Measurements from ENCODE around the gene TPP1. TPM values are rescaled to one million over a fixed set of nuclear protein-coding genes. Genes with fewer than 3 reads are reported as not detected.

TPP1 gene
- total RNA-seq, 1 donor from 2014 or later, result 241 TPM

DNA sequence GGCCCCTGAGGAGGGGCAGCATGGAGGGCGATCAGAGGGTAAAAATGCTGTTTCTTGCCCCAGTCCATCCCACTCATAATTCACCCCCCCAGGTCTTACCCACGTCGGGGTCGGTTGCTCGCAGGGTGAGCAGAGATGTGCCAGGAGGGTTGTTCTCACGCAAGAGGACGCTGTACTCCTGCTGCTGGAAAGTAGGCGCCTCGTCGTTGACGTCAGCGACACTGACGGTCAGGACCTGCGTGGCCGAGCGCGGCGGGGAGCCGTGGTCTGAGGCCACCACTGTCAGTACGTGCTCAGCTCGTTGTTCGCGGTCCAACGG lies 10.3 kb upstream of the TPP1 start:
- DNase-seq (ENCODE audit: extremely low read depth, low read depth, low spot score), result no peak

DNA sequence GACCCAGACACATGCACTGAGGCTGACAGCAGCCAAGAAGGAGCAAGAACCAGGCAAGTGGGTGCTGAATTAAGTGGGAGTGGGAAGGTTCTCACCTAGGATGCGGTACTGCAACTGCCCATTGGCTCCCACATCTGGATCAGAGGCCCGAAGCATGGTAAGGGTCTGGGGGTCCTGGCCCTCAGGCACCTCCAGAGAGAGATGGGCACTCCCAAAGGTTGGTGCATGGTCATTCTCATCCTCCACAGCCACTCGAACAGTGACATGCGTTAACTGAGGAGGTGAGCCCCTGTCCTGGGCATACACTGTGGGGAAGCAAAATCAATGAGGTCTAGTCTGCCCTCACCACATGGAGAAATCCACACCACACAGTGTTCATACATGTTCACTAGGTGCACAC lies 9.3 kb upstream of the TPP1 start:
- DNase-seq (ENCODE audit: extremely low read depth, low read depth, low spot score), result no peak

DNA sequence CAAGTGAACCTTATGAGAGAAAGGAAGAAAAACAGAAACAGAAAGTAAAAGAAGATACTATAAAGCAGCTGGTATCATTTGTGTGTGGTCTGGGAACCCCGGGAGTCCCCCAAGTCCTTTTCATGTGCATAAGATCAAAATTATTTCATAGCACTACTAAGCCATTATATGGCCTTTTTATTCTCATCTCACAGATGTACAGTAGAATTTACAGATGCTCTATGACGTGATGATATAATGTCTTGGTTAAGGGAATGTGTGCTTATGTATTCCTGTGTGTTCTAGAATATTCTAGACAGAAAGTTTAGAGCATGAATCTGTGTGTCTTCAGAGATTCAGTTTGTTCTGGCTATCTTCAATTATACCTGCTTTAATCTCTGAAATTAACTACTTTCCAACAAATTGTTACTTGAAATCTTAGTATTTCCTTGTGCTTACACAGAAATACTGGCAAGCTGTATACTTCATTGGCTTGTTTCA lies 8.6 kb upstream of the TPP1 start:
- no peak for DNase-seq (ENCODE audit: extremely low read depth, low read depth, low spot score)

DNA sequence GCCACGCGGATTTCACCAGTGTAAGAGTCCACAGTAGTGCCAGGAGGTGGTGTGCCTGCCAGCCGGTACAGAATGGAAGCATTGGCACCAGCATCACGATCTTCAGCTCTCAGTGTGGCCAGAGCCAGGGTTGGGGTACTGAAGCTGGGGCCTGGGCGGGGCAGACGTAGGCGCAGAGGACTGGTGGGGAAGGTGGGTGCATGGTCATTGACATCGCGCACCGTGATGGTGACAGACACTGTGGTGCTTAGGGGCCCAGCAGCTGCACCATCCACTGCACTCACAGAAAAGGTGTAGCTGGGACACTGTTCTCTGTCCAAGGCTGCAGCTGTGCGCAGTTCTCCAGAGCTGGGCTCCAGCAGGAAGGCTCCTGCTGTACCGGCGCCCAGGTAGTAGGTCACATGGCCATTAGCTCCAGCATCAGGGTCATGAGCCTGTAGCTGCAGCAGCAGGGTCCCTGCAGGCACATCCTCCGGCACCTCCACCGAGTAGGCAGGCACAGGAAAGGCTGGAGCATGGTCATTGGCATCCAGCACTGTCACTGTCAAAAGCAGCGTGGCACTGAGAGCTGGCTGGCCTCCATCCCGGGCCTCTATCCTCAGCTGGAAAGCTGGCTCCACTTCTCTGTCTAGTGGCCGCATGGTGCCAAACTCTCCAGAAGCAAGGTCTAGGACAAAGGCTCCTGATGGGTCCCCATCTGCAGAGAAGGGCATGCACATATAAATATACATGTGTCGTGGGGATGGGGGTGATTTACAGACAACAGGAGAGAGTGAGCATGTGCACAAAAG lies 7.9 kb upstream of the TPP1 start:
- DNase-seq (ENCODE audit: extremely low read depth, low read depth, low spot score), result no peak

DNA sequence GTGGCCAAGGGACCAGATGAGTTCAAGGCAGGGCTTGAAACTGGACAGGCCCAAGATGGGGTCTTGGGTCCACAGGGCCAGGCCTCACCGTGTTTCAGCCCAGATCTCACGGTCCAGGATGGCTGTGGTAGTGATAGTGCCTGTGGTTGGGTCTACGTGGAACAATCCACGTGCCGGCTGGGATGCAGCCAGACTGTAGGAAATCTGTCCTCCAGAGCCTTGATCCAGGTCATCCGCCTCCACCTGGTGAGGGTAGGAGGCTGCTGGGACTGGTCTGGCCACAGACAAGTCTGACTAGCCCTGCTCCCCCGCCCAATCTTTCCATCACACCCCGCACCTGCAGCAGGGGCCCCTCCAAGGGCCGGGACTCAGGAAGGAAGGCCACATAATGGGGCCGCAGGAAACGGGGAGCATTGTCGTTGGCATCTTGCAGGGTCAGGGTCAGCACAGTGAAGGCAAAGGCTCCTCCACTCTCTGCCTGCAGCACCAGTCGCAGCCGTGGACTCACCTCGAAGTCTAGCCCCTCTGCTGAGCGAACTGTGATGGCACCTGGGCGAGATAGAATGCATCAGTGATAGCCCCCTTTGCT lies 6.7 kb upstream of the TPP1 start:
- no peak for DNase-seq (ENCODE audit: extremely low read depth, low read depth, low spot score)

DNA sequence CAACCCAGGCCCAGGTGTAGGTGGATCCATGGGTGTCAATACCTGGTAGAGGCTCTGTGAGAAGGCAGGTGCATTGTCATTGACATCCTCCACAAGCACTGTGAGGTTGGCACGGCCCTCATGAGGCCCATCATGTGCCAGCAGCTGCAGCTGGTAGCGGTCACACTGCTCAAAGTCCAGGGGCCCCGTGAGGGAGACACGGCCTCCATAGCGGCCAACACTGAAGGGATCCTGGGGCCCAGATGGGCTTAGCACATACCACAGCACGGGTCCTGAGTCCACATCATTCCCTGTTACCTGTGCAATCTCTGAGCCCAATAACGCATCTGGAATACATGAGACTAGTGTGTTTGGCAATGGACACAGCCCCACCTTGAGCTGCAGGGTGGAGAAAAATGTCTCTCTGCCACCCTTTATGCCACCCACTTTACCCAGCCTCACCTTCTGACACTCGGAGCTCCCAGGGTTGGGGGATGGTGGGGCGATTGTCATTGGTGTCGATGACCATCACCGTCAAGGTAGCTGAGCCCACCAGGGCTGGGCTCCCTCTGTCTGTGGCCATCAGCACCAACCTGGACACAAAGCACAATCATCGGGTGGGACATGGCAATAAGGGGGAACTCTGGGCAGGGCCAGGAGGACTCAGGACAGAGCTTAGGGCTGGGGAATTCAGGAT lies 6.1 kb upstream of the TPP1 start:
- DNase-seq (ENCODE audit: extremely low read depth, low read depth, low spot score), result no peak

DNA sequence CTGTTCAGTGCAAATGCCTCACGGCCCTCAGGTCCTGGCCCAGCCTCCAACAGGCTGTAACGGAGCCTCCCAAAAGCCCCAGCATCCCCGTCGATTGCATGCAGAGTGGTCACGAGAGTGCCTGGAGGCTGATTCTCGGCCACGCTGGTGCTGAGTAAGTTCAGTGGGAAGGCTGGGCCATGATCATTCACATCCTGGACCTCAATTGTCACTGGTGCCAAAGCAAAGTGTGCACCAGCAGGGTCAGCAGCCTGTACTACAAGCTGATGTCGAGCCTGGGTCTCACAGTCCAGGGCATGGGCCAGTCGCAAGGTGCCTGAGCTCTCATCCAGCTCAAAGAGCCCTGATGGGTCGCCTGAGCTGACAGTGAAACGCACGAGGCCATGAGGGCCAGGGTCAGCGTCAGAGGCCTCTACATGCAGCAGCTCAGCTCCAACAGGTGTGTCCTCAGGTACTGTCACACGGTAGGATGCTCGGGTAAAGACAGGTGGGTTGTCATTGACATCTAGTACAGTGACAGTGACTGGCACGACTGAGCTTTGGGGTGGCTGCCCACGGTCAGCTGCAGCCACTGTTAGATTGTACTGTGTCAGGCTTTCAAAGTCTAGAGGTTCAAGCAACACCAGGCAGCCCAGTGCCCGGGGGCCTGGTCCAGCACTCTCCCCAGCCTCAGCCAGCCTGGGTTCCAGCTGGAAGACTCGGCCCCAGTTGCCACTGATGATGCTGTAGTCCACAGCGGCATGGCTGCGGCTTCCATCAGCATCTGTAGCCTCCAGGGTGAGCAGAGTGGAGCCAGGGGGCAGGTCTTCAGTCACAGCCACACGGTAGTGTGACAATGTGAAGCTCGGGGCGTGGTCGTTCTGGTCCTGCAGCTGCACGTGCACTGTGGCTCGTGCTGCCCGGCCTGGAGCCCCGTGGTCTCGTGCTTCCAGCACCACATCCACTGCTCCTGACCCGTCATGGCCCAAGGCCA lies 4.5 kb upstream of the TPP1 start:
- DNase-seq (ENCODE audit: extremely low read depth, low read depth, low spot score), result no peak

DNA sequence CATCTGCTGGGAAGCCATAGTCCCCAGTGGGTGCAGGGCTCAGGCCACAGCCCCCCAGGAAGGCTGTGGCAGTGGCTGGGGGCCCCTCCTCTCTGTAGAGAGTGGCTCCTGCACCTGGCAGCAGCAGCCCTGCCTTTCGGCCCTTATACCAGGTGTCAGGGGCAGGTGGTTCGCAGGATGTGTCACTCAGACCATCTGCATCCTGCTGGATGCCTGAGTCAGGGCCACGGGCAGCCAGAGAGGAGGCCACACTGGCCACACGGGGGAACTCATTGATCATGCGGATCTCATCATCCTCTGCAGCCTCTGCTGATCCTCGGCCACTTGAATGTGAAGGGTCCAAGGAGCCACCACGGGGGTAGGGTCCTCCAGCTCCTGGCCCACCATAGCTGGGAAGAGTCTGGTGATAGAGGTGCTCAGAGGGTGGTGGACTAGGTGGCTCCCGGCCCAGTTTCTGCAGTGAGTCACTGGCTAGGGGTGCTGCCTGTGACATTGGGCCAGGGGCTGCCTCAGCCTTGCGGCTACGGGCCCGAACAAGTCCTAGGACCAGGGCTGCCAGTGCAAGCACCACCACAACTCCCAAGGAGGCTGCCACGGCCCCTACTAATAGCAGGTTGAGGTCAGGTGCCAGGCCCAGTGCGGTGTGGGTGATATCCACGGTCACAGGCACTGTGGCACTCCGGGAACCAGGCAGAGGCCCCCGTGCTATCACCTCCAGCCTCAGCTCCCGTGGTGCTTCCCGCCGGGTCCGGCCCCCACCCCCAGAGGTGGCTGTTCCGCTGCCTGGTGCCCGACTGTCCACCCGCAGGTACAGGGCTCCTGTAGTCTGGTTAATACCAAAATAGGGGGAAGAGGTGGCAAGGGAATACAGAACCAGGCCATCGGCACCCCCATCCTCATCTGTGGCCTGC lies 3.3 kb upstream of the TPP1 start:
- no peak for DNase-seq (ENCODE audit: extremely low read depth, low read depth, low spot score)

DNA sequence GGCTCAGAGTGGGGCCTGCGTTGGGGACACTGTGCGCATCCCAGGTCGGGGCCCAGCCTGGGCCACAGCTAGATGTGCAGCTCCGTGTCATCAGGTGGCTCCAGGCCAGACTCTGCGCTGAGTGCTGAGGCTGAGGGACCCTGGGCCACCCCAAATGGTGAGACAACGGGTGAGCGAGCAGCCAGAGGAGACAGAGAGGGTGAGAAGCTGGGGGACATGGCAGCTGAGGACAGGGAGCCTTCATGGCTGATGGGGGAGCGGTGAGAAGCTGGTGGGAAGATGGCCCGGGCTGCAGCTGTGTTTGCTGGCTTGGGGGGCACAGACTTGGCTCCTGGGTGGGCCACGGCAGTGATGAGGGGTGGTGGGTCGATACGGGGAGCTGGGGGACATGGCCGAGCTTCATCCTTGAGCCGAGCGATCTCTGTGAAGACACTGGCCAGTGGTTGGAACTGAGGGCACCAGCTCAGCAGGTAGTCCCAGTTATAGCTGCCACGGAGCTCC lies 2.5 kb upstream of the TPP1 start:
- no peak for DNase-seq (ENCODE audit: extremely low read depth, low read depth, low spot score)

DNA sequence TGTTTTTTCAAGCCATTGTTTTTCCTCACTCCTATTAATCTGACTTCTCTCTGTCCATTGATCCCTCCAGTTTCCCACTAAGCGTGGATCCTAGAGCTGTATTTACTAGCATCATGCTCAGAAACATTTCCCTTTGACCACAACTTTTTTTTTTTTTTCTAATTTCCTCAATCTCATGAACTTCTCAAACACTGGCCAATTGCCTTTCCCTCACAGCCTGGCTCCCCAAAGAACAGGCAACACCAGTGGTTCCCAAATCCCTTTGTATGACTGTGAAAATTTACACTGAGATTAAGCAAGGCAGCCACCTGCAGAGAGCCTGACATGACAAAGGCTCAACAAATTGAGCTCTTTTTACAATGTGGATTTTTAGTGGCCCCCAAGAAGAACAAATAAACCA lies 1.4 kb upstream of the TPP1 start:
- DNase-seq (ENCODE audit: extremely low read depth, low read depth, low spot score), result no peak

DNA sequence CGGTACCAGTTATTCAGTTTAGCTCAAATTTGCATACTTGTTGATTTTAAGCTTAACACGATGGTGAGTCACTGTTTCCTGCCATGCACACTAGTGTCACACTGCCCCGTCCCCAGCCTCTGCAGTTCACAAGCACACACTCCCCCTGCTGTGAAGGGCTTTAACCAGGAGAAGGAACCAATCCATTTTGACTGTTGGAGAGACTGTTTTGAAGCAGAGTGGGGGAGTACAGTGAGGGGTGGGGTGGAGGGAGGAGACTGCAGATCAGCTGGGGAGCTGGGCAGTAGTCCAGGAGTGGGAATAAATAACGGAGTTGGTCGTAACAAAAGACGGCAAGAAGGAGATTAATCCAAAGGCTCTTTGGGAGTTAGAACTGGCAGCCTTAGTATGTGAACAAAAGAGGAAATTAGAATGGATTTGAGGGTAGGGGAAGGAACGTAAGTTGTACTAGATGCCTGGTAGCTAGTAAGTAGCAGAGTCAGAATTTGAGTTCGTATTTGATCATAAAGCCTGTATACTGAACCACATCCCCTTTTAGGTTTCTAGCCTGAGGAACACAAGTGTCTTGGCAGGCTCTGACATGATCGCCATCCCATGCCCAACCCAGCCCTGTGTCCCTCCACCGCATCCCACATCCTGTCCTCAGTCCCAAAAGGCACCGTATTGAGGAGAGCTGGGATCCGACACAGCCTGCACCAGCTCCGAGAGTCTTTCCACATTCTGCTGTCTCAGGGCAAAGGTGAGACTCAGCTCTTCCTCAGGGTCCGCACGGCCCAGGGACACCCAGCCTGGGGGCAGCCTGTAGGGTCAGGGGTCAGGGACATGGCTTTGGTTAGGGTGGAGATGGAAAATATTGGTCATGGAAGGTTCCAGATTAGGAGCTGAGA lies 862 bp downstream of the TPP1 start:
- DNase-seq (ENCODE audit: extremely low read depth, low read depth, low spot score), result no peak

DNA sequence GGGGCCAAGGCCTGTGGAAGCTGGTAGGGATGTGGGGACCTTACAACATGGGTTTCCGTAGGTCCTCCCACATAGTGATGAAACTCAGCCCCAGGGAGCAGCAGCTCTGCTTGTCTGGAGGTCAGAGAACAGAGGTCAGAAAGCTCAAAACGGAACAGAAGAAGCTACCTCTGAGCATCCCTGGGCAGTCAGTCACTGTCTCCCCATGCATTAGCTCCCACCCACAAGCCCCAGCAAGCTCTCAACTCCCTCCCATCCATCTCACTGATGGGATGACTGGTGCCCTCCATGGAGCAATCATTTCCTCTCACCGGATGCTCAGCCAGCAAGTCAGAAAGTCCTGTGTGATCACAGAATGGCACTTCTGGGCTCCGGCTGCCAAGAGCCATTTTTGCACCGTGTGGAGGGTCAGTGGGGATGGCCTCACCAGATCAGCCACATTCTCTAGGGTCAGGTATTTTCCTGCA lies 1.9 kb downstream of the TPP1 start:
- DNase-seq (ENCODE audit: extremely low read depth, low read depth, low spot score), result no peak

DNA sequence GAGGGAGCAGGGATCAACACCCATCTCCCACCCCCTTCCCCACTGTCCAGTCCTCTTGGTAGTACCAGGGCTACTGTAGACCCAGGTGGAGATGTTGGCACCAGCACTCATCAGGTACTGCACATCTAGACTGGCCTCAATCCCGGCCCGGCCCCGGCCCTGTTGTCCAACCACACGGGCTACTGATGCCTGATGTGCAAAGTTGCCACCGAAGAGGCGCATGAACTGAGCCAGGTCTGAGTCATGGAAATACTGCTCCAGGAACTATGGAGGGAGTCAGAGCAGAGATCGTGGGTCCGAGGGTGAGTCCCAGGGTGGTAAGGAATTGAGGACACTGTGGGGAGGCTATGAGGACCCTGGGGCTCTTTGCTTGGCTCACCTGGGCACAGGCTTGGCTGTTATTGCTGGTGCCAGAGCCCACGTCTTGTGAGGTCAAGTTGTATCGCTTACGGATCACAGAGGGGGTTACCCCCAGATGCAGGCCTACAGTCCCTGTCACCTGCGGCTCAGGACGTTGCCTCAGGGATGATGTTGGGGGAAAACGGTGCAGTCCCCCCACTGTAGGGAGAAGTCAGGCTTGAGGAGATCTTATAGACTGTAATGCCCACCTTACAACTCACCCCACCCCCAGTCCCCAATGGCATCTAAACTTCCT lies 2.5 kb downstream of the TPP1 start:
- no peak for DNase-seq (ENCODE audit: extremely low read depth, low read depth, low spot score)

DNA sequence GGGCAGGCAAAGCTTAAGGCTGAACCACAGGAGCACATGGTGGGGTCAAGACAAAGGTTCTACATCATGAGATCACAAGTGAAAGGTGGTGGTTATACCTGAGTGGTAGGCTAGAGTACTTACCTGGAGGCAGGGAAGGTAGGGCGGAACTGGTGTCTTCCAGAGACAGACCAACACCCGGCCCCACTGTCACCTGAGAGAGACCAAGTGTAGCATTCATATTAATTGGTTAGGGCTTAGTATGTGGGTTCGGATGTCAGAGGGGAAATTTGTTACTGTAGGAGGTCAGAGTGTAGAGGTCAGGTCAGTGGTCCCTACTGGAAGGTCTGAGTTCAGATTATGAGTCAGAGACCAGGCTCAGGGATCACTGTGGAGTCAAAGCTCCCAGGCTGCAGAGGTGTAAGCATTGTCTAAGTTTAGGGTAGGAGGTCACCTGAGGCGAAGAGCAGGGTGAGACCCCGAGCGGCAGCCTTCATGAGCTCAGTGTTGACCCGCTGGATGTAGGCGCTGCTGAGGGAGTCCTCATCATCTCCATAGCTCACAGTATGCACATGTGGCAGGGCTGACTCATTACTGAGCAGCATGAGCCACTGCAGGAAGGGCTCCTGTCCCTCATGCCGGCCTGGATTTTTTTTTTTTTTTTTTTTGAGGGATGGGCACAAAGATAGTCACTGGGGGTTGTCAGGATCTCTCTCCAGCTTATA lies 3.2 kb downstream of the TPP1 start:
- DNase-seq (ENCODE audit: extremely low read depth, low read depth, low spot score), result no peak

DNA sequence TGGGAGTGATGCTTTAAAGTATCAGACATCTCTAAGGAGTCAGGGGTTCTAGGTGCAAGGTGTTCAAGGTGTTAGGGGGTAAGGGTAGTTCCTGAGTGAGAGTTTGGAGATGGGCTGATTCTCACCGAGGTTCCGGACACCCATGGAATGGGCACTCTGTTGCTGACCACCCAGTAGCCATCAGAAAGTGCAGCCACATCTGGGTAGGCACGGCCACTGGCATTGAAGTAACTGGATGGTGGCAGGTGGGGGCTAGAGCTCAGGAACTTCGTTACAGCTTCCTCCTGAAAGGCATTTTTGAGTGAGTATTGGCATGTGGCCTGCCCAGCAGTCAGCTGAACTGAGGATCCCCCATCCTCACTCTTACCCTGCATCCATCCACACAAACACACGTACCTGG lies 4.2 kb downstream of the TPP1 start:
- DNase-seq (ENCODE audit: extremely low read depth, low read depth, low spot score), result no peak

DNA sequence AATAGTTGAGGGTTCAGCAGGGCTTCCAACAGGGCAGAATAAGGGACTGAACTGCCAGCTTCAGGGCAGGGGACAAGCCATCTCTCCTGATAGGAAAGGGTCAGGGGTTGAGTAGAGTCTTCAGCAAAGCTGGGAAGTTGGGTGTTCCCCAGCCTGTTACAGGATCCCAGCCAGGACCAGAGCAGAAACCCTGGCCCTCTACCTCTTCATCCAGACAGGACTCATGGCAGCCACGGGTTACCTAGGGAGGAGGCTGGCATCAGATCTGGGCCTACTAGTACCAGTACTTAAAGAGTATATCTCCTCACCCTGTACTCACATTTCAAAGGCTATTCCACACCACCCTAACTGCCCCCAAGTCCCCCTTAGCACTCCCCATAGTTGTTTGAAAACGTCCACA lies 4.8 kb downstream of the TPP1 start:
- no peak for DNase-seq (ENCODE audit: extremely low read depth, low read depth, low spot score)

DNA sequence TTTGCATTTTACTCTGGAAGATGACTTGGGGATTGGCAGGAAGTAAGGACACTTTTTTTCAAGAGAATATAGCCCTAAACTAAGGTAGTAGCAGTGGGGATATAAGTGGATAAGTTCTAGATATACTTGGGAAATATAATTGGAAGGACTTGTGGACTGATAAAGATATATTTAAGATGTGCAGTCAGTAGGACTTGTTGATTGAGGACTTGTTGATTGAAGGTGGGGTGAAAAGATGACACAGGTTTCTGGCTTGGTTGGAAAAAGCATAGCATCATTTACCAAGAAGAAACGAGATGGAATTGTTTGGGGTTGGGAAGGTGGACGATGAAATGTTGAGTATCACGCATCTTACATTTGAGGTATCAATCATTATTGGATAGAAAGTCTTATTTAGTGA lies 5.7 kb downstream of the TPP1 start:
- DNase-seq (ENCODE audit: extremely low read depth, low read depth, low spot score), result no peak
